Retina (tissue), 1 donor: ENCODE results near the gene CLHC1.
A peak's percentile ranks its signal among the peaks of the same experiment; 100 is the strongest.
"Not testable (repeated sequence)": the region's sequence is repeated elsewhere in the genome, so short reads cannot be mapped to it uniquely, and the experiment has no call there.

Experiments used
- DNase-seq: peaks from one replicate; pipeline ENCODE4 v3.0.0-alpha.2; 2016

Gene CLHC1

DNA sequence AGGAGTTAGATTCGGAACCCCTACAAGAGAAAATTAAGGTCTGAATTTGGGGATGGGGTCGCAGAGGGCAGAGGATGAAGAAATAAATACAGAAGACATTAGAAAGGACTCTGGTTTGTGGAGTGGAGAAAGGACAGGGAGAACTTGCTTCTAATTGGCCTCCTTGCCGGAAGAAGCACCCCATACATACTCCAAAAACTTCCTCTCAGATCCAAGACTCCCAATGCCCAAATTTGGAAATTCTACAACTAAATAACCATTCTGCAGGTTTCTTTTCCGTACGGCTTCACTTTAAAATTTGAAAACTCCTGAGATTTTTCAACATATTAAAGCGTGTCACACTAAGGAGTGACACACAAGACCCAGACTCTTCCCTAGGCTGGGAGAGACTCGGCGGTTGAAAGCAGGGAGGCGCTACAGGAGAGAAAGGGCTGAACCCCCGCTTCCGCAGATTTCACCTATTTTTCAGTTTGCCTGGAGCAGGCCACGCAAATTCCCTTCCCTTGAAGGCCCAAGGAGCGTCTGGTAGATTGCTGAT is 478 bp downstream of the CLHC1 start:
- DNase-seq = no peak

DNA sequence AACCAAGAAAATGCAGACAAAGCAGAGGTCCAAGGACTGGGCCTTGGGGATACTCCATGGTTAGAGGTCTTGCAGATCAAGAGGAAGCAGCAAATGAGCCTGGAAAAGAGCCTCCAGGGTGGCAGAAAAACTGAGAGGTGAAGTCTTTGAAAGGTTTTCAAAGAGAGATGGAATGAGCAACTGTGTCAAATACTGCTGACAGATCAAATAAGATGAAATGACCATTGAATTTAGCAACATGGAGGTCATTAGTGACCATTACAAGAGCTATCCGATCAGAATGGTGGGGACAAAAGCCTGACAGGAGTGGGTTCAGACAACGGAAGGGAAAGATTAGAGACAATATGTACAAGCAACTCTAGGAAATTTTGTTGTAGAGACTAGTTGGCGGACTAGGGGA is 1.5 kb downstream of the CLHC1 start:
- no peak for DNase-seq

DNA sequence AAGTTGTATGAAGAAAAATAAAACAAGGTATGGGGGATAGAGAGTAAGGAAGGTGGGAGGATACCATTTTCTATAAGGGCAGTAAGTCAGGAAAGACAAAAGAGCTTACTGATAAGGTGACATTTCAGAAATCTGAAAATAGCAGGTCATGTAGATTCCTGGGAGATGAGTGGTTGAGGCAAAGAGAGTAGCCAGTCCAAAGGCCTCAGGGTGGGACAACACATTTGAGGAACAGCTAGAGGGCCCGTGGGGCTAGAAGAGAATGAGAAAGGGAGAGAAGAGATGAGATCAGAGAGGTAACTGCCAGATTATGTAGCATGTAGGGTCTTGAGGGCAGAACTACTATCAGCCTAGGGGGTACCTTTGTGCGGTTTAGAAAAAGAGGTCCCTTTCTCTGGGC is 2.9 kb downstream of the CLHC1 start:
- DNase-seq = no peak

DNA sequence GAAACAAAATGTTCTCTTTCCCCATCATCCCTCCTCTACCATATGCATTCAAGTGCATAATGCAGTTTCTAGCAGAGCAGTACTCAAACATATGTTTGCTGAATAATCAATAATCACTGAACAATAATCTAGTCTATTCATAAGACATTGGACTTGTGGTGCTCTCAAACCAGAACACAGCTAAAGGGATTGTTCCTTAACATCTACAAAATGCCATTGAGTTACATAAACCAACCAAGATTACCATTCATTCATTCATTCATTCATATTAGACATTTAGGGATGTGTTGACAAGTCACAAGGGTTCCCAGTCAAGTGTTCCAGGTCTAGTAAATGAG is 3.9 kb downstream of the CLHC1 start:
- no peak for DNase-seq

DNA sequence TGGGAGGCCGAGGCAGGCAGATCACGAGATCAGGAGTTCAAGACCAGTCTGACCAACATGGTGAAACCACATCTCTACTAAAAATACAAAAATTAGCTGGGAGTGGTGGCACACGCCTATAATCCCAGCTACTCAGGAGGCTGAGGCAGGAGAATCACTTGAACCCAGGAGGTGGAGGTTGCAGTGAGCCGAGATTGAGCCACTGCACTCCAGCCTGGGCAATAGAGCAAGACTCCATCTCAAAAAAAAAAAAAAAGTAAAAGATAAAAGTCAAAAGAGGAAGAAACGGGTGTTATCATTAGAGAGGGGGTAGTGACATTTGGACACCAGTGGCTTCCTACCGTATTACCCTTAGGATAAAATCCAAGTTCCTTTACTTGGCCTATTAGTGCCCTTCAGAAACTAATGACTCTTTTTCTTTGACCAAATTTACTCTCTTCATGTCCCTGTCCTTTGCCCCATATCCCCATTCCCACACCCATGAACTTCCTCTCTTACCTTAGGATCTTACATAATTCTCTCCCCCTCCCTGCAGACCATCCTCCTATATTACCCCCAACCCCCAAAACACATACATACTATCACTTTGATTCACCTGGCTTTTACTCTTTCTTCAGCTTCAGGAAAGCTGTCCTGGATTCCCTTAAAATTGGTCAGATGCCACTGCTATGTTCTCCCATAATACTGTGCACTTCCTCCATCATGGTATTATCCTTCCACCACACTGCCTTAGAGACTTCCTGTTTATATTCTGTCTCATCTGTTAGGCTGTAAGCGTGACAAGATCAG is 4.5 kb downstream of the CLHC1 start:
- not testable (repeated sequence) for DNase-seq

DNA sequence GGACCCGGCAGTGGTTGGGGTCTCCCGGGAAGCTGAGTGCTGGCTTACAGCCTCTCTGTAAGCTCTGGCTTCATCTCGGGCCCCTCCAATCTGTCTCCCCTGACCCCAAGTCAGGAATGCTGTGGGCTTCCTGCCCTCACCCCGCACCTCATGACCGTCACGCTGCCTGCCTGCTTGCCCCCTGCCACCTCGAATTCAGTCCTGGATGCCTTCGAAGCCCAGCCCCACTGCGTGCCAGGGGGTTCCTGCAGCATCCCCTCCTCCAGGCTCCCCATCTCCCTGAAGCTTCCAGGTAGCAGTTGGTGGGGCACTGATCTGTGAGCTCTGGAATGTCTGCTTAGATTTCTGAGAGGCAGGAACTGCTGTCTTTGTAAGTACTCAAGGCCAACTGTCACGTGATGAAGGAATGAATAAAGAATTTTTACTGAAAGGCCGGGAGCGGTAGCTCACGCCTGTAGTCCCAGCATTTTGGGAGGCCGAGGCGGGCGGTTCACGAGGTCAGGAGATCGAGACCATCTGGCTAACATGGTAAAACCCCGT is 6.5 kb downstream of the CLHC1 start:
- DNase-seq = no peak

DNA sequence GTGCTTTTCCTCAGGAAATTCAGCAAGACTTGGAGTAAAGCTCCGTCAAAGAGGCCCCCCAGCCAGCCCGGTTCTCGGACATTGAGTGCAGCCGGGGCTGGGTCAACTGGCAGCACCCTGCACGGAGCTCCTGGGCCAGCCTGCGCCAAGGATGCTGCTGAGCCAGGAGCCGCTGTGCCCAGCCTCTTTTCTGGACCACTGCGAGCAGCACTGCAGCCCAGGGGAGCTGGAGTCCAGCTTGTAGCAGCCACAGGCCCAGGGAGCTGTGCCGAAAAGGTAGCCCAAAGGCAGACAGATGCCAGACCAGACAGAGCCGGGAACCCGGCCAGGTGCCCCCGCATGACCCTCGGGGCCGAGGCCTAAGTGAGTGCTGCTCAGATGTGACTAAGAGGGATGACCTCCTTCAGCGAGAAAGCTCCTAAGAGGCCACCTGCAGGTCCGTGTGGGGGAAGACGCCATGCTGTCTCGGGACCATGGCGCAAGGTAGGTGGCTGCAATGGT is 7.3 kb downstream of the CLHC1 start:
- no peak for DNase-seq

DNA sequence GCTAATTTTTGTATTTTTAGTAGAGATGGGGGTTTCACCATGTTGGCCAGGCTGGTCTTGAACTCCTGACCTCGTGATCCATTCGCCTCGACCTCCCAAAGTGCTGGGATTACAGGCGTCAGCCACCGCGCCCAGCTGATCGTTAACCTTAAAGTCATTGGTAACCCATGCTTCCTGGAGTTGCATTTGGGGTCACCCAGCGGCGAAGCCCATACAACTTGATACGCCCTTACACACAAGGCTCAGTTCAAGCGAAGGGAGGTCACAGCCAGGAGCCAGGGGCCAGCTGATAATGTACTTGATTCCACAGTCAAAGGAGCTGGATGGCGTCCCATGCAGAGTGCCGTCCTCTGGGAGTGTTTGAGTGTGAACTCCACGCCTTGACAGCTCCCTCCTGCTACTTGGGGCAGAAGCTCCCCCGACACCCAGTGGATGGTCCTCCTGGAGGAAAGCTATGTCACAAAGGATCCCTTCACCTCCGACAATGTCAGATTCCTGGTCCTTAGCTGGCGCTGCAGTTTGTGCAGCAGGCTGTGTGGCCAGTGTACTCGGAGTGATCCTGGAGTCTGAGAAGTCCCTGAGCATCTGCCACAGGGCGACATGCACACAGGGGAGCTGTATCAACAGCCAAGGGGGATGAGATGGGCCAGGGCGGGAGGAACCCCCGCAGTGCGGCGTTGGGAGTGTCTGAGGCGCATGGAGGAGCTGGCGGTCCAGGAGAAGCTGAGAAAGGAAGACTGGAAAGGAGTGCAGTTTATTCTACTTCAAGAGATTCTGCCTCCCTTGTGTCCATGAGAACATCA is 7.9 kb downstream of the CLHC1 start:
- DNase-seq = peak; percentile 50

DNA sequence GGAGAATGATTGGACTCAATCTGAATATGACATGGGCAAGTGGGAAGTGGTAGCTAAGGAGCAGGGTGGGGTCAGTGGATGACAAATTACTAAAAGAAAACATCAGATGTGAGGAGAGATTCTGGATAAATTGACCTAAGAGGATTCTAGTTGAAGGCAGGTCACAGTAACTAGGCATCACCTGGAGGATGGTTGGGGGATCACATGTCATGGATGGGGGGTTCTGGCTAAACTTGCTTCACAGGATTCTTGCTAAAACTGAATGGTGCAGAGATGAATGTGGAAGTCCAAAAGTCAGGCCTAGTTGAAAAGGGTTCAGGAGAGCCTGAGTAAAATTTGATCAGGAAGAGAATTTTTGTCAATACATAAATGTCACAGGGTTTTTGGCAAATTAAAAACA is 18.3 kb downstream of the CLHC1 start:
- DNase-seq = no peak

DNA sequence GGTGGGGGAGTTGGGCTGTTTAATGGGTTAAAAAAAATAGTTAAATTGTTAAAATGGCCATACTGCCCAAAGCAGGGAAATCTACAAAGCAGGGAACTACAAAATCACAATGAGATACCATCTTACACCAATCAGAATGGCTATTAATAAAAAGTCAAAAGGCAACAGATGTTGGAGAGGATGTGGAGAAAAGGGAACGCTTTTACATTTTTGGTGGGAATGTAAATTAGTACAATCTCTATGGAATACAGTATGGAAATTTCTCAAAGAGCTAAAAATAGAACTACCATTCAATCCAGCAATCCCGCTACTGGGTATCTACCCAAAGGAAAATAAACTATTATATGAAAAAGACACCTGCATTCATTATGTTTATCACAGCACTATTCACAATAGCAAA is 27.1 kb downstream of the CLHC1 start:
- DNase-seq = no peak

DNA sequence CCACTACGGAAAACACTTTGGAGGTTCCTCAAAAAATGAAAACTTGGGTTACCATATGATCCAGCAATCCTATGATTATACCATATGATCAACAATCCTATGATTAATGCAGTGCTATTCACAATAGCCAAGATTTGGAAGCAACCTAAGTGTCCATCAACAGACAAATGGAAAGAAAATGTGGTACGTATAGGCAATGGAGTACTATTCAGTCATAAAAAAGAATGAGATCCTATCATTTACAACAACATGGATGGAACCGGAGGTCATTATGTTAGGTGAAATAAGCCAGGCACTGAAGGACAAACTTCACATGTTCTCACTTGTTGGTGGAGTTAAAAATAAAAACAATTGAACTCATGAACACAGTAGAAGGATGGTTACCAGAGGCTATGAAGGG is 27.6 kb downstream of the CLHC1 start:
- no peak for DNase-seq

DNA sequence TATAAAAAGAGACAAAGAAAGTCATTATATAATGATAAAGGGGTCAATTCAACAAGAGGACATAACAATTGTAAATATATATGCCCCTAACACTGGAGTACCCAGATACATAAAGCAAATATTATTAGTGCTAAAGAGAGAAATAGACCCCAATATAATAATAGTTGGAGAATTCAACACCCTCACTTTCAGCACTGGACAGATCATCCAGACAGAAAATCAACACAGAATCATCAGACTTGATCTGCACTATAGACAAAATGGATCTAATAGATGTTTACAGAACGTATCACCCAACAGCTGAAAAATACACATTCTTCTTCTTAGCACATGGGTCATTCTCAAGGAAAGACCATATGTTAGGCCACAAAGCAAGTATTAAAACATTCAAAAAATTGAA is 31.7 kb downstream of the CLHC1 start:
- DNase-seq = no peak

DNA sequence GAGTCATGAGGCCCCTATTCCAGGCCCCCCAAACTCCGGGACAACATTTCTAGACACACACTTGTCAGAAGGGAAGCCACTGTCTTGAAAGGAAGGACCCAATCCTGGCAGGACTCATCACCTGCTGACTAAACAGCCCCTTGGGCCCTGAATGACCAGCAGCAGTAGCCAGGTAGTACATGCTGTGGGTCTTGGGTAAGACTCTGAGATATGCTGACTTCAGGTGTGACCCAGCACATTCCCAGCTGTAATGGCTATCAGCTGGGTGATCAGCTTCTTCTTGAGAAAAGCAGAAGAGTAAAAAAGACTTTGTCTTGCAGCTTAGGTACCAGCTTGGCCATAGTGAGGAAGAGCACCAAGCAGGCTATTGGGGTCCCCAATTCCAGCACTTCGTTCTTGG is 35.6 kb downstream of the CLHC1 start:
- DNase-seq = no peak

DNA sequence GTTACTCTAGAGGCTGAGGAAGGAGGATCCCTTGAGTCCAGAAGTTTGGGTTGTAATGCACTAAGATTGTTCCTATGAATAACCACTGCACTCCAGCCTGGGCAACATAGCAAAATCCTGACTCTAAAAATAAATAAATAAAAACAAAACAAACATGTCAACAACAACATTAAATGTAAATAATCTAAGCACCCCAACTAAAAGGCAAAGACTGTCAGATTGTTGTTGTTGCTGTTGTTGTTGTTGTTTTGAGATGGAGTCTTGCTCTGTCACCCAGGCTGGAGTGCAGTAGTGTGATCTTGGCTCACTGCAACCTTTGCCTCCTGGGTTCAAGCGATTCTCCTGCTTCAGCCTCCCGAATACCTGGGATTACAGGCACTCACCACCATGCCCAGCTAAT is 40.2 kb downstream of the CLHC1 start:
- DNase-seq = not testable (repeated sequence)

DNA sequence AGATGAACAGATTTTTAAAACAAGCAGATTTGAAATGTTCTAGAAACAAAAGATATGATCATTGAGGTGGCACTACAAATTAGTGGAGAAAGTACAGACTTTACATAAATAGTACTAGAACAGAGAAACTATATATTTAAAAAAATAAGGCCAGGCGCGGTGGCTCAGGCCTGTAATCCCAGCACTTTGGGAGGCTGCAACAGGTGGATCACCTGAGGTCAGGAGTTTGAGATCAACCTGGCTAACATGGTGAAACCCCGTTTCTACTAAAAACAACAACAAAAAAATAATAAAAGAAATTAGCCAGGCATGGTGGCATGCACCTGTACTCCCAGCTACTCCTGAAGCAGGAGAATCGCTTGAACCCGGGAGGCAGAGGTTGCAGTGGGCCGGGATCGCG is 45.3 kb downstream of the CLHC1 start:
- not testable (repeated sequence) for DNase-seq

DNA sequence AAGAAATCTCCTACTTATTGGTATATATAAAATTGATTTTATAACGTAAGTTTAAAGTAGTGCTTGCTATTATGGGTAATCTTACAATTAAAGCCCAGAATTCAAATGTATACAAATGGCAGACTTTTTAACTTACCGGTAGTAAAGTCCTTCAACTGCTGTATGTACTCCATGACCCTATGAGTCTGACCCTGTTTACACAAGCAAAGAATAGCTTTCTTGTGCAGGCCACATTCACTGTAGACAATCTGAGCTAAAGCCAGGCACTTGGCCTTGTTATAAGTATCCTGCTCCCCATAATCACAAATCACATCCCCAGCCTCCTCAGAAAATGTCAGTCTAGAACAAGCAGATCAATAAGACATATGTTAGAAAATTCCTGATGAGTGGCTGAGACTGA is 51.7 kb downstream of the CLHC1 start:
- DNase-seq = no peak

DNA sequence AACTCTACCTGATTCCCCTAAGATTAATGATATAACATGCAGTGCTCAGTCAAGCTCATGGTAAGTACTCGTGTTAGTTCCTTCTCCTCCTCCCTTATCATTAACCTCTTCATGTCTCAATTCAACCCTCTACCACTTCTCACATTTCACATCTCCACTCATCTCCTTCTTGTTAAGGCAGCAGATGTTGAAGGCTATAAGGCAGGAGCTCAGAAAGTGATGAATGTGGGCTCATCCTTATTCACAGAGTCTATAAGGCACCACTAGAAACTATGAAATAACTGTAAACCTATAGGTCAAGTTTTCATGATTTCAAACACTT is 56.0 kb downstream of the CLHC1 start:
- no peak for DNase-seq

DNA sequence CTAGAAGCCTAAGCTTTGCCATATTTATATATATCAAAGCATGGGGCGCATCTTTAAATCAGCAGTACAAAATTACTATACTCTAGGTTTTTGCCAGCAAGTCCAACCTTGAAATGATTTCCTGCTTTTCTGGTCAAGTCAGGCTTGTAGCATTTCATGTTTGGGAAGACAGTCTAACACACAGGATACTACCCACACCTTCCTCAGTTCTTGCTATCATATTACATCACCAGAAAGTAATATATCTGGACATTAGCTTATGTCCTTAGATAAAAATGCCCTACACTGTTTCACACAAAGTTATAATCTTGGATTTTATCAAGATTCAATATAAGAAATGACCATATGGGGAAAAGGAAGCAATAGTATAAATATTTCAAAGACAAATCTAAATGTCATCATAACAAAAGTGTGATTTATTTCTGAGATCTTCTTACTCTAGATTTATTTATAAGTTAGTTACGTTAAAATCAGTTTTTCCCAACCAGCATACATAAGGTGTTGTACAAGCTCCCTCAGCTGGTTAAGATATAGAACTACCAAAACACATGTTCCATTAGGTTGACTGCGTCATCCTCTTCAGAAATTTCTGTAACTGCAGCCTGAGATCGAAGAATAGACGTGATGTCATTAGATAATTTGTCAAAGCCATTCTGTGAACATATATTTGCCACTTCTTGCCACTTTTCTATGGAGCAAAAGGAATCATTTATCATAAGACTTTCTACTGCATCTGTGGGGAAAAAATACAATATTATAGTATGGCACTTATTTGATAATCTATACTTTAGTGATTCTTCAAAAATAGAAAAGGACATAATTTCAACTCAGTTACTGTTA is 56.6 kb downstream of the CLHC1 start:
- no peak for DNase-seq

DNA sequence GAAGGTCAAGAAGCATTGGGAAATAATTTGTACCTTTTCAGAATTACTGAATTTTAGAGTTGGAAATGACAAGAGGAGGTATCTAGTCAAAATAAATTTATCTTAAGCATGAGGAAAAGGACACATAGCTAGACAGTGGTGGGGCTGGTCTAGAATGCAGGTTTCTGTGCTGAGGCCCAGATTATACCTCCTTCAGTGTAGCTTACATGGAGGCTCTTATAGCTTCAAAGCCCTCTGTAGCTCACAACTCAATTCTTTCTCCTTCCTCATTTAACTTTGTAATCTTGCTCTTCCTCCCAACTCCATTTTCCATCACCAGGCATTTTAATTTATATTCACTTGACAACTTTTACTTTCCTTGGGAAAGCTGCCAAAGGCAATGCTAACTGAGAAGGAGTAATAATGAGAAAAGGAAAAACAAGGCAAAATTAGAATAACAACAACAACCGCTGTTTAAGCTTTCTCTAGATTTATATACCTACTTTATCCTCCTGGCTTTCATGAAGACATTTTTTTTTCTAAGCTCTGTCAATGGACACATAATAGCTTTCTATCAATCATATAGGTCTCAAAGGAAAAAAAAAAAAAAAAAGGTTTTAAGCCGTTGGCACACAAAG is 58.5 kb downstream of the CLHC1 start:
- DNase-seq = no peak

DNA sequence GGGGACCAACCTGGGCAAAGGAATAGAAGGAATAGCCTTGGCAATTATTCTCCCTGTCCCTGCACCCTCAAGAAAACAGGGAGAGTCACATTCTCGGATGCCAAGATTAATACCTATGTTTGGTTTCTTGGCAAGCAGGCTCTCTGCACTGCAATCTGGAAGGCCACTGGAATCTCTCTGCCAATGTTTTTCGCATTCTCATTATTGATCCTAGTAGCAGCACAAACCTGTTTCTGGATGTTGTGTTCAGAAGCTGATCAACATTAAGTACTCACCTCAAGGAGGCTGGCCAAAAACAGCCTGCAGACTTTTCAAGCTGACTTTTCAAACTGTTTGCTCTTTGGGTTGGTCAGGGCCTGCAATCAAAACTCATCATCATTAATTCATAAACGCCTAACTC is 62.2 kb downstream of the CLHC1 start:
- DNase-seq = no peak

DNA sequence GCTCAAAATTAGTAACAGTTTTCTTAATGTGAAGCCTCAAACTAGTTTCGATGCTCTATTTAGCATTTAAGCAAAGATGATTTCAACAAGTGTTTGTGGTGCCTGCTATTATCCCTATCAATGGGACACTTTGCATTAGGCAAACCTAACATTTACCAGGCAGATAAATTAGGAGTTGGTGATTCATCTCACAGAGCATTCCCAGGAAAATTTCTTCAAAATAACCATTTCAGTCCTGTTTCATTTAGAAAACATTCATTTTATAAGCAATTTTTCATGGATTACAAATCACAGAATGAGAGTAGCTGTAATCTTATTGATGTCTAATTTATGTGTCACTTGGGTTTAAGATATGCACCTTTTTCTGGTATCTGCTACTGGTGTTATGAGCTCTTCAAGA is 62.7 kb downstream of the CLHC1 start:
- DNase-seq = no peak
